AML-193 (cell line): ENCODE measurements around the gene METRNL.

Experiments used
- DNase-seq, 2 experiments: peaks; one replicate each; lab custom pipeline; 2025; lab: John Stamatoyannopoulos, UW

METRNL gene

DNA sequence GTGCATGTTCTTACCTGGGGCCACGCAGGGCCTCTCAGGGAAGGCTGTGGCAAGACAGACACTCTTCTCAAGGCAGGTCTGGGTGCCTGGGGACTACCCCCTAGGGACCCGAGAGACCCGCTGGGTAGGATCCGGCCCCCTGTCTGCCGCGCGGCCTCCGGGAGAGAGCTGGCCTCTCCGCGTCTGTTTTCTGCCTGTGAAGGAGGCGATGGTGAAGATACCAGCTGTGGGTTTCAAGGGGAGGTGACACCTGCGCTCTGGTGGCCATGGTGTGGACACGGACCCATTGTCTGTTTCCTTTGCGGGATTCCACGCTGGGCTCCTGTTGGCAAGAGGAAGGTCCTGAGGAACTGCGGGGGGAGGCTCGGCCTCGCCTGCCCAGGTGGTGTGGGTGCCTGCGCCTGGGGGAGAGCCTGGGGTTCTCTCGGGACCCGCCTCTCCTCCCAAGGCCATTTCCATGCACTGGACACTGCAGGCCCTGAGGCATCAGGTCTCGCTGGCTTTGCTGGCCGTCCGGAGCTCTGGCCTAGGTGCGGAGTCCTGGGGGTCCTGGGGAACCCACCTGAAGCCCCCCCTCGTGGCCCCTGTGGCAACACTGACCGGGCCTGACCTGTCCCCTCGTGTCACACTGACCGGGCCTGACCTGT is 12.2 kb upstream of the METRNL start:
- no peak for DNase-seq

DNA sequence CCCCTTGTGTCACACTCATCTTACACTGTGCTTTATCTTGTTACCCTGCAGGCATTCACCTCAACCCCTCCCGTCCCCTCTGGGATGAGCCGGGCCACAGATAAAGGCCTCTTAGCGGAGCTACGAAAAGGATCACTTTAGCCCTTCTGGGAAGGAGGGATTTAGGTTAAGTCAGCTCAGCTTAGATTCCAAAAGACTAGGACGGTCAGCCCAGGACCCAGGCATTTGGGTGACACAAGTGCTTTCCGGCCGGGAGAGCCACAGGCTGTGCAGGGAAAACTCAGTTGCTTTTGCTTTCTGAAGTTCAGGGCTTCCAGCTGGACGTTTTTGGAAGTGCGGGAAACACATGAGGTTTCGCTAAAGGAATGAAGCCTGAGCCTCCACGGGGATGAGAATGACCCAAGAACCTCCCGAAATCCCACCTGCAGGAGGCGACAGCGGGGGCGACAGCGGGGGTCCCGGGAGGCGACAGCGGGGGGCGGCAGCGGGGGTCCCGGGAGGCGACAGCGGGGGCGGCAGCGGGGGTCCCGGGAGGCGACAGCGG is 11.6 kb upstream of the METRNL start:
- DNase-seq = no peak

DNA sequence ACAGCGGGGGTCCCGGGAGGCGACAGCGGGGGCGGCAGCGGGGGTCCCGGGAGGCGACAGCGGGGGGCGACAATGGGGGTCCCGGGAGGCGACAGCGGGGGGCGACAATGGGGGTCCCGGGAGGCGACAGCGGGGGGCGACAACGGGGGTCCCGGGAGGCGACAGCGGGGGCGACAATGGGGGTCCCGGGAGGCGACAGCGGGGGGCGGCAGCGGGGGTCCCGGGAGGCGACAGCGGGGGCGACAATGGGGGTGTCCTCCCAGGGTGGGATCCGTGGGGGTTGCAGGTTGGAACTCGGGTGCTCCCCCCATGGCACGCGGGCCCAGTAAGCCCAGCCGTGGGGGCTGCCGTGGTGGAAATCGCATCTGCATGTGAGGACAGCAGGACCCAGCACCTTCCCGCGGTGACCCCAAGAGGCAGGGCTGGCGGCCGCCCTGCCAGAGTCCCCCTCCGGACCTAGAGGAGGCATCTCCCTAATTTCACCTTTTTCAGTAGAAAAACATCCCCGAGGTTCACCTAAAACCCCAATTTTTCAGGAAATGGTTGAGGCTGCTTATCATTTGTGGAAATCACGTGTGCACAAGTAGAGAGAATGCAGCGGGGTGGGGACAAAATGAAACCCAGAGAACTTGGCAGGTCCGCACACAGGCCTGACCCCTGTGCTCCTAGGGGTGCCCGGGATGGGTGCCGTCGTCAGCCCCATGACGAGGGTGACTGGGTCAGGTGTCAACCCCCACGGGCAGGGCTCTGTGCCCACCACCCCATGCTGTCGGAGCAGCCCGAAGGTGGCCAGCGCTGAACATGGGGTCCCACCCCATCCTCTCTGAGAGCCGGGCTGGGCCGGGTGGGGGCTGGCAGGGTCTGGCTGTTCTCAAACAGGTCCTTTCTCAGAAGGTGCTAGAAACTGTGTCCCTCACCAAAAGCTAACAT is 10.5 kb upstream of the METRNL start:
- DNase-seq = no peak

DNA sequence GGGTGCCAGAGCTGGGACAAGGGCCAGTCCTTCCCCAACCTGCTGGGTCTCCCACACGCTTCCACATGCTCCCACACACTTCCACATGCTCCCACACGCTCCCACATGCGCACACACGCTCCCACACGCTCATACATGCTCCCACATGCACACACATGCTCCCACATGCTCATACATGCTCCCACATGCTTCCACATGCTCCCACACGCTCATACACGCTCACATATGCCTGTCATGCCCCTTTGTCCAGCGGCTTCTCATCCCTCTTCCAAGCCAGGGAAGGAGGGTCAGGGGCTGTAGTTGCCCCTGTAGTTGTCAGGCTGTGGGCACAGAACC is 9.9 kb upstream of the METRNL start:
- DNase-seq = no peak

DNA sequence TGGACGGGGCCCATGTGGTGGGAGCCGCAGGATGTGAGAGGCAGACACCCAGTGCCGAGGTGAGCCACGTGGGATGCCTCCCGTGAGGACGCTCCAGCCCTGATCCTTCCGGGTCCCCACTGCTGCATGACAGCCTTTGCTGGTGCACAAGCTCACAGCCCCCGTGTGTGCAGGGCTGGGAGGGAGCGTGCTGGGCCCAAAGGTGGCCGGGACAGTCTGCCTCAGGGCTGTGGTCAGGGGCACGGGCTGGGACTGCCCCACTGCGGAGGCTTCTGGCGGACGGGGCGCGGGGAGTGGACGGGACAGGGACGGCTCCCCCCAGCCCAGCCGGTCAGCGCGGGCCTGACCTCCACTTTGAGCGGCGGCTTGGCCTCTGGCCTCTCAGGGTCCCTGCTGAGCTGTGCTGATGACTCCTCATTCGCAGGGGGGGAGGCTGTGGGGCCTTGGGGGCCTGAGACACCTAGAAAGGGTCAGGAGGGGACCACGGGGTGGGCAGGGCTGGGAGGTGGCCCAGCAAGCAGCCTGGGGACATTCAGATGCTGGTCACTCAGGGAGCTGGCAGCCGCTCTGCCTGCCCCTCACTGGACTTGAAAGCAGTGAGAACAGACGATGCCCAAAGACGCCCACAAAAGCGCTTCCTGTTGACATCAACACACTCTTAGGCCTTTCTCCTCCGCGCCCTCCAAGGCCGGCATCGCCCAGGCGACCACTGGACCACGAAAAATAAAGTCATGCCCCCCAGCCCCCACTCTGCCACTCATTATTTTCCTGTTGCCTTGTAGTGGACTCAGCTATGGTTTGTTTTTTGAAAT is 9.3 kb upstream of the METRNL start:
- DNase-seq = no peak

DNA sequence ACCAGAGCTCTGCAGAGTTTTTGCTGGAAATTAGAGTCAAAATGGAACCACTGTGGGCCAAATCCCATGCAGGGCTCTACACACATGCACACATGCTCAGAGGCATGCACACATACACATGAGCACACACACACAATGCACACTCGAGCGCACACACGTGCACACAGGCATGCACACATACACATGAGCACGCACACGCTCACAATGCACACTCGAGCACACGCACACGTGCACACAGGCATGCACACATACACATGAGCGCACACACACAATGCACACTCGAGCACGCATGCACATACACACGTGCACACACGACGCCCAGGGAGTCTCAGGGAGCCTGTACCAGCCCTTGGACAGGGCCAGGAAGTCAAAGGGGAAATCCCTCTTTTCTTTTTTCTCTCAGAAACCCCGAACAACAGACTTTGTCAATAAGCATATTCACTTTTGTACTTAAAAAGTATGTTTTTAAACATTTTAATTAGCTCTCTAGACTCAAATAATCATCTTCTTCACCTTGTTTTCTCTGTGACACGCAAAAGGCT is 8.5 kb upstream of the METRNL start:
- DNase-seq = no peak

DNA sequence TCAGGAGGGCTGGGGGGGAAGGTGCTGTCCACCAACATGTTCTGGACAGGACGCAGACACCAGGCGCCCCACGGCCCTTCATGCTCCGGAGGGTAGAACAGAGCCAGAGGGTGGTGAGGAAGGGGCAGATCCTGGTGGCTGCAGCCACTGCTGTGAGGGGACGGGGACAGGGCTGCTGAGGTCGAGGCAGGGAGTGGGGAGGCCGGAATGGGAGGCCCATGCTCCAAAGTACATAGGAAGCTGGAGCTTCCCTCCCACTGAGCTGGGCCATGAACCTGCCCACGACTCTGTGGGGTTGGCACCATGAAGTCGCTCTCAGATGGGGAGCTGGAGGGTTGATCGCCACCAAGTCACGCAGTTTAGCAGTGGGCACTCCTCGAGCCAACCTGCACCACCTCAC is 8.0 kb upstream of the METRNL start:
- DNase-seq = no peak

DNA sequence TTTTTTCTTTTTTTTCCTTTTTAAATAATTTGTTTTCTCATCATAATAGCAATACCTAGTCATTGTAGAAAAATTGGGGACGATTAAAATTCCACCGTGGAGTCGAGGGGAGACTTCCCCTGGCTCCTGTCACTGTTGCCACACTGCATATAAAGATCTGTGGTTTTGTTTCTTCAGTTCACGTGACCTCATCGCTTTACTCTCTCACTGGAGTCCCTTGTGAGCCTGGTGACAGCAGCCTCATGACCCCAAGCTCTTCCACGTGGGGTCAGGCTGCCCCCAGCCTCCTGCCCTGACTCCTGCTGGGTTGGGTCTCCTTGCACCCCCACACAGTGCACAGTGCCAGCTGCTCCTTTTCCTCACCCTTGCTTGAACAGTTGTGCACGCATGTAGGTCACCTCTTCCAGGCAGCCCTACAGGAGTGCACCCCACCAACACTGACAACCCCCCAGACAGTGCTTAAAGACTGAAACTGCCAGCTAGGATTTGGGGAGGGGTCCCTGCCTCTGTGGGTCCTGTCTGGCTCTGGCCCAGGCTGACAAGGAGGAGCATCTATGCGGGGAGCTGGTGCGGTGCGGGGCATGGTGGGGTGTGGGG is 7.3 kb upstream of the METRNL start:
- DNase-seq = peak; percentile 72 to 90

DNA sequence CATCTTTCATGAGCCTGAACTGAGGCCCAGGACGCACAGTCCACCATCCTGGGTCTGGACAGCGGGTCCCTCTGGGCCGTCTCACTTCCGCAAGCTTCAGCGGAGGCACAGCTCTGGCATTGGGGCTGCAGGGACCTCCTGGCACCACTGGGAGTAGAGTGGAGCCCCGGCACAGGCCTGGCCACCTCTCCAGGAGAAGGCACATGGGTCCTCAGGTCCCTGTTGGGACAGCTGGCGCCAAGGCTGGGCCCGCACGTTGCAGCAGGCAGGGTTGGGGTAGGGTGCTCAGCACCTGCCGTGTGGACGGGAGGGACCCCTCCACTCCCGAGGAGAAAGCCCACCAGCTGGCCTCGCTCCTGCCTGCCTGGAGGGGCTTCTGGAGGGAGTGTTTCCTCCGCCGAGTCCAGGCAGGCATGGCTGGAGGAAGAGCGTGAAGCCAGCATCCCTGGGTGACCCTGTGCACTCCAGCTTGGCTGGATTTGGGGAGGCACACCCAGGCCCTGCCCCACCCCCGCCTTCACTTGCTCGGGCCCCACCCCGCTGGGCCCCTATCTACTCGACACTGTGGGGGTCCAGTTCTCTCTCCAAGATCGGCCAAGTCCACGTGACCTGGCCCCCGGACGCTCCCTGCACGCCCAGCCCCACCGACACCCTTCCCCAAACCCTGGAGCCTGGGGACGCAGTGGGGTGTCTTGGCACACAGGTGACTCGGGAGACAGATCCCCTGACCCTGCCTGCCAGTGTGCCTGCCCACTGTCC is 6.6 kb upstream of the METRNL start:
- no peak for DNase-seq

DNA sequence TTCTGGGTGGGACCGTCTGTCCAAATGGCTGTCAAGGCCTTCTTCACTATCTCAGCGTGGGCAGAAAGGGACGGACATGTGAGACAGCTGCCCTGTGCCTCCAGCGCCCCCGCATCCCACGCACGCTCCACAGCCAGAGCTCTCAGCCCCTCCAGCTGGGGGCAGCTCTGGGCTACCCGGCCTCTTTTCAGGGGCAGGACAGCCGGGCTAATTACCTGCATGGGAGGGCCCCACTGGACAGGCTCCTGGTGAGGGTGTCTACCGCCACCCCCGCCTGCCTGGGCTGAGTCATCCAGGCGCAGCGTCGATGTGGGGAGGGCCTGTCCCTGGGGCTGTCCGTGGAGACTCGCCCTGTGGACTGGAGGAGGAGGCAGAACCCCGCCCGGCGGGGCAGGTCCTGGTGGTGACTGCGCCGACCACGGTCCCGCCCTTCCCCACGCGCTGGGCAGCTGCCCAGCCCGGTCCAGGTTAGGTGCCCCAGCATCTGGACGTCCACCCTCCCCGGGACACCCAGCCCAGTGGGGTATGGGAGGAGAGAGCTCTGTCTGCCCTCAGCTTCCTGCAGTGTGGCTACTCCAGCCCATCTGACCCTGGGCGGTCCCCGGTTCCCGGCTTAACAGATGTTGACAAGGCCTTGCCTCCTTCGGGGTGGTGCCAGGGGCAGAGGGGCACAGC is 5.9 kb upstream of the METRNL start:
- DNase-seq = no peak

DNA sequence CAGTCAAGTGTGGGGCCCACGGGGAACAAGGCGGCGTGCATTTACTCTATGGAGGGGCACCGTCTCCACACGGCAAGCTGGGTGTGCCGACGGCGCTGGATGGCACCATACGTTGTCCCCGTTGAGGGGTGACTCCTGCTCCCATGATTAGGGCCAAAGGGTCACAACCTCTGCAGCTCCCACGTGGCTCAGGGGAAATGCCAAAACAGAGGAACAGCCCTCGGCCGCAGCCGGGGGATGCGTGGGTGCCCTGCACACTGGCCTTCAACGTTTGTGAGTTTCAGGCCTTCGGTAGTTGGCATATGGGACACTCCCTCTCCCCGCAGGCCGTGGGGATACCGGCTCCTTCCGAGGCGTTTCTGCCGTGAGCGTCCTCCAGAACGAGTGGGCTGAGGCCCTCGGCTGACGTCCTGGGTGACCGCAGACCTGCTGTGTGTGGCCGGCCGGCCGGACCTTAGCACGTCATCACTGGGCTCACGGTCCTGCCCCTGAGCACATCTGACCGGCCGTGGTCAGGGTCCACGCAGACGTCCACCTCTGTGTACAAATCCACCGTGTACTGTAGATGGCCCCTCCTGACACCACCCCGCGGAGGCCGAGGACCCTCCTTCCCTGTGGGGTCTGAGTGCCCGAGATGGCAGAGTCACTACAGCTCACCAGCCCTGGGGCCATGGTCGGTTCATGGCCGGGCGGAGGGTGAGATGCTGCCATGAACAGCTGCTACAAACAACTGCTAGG is 4.8 kb upstream of the METRNL start:
- DNase-seq = no peak

DNA sequence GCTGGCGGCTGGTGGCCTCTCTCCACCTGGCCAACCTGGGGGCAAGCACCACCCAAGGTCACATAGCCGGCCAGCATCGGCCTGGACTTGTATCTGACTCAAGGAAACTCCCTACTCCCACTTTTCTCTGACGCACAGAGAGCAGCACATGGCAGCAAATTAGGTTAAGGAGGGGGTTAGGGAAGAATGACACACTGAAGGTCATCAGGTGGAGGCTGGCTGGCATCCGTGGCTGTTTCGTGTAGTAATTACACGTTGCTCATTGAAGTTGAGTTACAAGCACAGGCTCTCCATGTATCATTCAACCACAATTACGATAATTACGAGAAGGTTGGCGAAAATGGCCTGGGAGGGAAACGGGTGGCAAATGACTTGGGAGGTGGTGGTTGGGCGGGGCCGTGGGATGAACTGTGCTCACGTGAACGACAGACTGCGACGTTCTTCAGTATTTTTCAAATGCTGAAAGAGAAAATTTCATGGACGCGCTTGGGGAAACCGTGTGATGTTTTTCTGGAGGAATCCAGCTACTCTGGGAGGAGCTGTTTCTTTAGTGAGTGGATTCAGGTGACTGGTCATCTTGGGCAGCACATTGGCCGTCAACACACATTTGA is 4.0 kb upstream of the METRNL start:
- no peak for DNase-seq

DNA sequence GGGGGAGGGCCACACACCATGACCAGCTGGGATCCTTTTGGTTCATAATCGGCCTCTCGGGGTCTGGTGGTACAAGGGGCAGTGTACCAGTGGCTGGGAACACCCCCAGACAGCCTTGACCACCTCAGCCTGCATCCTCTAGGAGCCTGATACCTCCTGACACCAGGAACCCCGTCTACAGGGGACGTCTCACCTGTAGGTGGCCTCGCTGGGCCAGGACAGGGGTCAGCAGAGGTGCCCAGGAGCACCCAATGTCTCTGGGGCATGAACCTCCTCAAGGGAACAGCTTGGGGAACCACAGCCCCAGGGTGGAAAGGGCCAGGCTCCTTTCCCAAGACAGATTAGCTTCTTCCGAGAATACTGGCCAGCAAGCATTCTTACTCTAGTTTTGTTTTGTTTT is 2.5 kb upstream of the METRNL start:
- peak; percentile 27 to 32 for DNase-seq

DNA sequence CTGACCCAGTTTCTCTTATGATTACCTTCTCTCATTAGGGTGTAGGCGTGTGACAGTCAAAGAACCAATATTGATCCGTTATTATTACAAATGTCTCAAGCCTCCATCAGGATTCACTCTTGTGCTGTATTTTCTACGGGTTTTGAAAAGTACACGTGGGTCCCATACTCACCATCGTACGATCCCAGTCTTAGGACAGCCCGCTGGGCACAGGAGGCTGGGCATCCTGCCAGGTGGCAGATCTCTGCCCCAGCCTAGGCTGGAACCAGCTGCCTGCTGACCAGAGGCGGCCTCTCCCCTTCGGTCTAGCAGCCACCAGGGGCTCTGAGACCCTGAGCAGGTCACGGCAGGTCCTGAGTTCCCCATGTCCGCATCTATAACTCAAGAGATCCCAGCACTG is 2.0 kb upstream of the METRNL start:
- DNase-seq = no peak

DNA sequence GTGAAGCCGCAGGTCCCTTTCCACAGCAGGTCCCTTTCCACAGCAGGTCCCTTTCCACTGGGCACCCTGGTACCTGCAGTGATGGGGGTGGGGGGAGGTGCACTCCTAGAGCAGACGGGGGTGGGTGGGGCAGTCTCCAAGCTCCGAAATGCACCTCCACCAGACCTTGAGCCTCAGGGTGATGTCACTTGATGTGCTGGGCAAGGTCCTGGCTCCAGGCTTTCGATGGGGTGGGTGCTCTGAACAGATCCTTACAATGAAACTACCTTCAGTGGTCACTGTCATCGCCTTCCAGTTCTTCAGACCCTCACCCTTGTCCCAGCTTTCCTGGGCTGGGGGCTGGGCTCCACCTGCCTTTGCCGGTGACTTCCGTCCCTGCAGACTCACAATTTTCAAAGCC is 1.5 kb upstream of the METRNL start:
- no peak for DNase-seq

DNA sequence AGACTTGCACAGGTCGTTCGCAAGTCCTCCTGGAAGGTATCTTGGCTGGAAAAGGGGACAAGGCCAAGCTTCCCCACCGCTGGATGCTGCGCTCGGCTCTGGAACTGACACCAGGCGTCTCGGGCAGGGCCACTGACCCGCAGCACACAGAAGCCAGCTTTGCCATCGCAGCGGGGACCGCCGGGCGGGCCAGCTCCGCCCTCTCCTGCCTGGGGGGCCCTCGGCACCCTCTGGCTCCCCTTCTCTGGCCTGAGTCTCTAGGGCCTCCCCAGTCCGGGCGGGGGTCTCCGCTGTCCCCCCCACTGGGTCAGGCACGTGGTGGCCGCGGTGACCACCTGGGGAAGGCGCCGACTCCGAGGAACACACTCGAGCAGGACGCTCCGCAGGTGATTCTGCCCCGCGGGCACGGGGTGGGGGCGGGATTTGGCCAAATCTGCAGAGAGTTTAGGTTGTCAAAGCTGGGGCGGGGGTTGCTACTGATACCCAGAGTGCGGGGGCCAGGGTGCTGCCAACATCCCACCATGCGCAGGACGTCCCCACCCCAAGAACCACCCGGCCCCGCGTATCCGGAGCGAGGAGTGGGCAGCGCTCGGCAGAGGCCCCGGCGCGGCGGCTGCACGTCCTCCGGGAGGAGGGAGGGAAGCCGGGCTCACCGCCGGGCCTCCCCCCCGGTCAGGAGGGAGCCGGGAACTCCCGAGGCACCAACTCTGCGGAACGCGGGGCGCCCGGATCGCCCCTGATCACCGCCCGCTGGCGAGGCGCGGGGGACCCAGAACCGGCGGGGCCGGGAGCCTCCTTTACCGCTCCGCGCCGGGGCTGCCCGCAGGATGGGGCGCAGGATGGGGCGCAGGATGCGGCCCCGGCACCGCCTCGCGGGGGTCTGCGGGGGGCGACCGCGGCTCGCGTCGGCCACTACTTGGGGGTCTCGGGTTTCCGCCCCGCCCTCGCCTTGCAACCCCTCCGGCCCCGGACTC is 744 bp upstream of the METRNL start:
- no peak for DNase-seq

DNA sequence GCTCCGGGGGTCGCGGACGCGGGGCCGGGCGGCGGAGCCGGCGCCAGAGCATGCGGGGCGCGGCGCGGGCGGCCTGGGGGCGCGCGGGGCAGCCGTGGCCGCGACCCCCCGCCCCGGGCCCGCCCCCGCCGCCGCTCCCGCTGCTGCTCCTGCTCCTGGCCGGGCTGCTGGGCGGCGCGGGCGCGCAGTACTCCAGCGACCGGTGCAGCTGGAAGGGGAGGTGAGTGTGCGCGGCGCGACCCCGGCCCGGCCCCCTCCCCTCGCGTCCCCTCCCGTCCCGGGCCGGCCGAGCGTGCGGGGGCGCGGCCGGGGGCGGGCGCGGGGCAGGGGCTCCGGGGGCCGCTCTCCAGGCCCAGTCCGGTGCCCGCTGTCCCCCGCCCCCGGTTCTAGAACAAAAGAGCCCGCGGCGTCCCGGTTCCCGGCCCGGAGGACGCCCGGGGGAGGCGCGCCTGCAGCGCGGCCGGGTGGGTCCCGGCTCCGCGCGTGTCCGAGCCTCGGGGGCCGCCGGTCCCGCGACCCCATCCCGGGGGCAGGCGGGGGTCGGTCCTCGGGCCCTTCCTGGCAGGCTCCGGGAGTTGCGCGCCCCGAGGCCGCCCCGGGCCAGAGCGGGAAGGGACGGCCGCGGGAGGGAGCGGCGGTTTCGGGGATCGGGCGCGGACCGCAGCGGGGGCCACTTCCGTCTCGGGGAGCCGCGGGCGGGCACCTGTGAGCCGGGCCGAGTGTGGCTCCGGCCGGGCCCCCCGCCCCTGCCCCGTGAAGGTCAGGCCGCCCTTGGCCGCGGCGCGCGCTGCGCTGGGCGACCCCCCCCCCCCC is 563 bp downstream of the METRNL start:
- no peak for DNase-seq

DNA sequence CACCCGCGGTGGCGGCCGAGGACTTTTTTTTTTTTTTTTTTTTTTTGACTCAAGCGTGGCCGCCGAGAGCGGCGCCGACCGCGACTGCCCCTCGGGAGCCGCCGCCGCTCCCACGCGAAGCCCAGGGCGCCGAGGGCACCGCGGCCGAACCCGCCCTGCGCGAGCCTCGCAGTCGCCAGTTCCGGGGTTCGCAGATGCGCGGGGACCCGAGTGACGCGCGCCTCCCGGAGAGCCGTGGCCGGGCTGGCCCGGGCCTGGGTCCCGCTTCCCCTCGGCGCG is 1.1 kb downstream of the METRNL start:
- peak in 1 of 2 experiments; percentile 33 for DNase-seq
